22Rv1 (cell line): ENCODE measurements around the gene RMP24.

Experiments used
- ZFX ChIP-seq: fragments of 450-650 bp; IDR thresholded peaks from 2 replicates; pipeline ENCODE4 v1.6.1; 2017; ENCODE audit warnings: antibody characterized with exemption, borderline replicate concordance
- TF ChIP-seq, protein P1 (sequence below): fragments of 450-650 bp; IDR thresholded peaks from 2 replicates; pipeline ENCODE4 v1.5.1; 2017; ENCODE audit warnings: mild to moderate bottlenecking

DNA sequence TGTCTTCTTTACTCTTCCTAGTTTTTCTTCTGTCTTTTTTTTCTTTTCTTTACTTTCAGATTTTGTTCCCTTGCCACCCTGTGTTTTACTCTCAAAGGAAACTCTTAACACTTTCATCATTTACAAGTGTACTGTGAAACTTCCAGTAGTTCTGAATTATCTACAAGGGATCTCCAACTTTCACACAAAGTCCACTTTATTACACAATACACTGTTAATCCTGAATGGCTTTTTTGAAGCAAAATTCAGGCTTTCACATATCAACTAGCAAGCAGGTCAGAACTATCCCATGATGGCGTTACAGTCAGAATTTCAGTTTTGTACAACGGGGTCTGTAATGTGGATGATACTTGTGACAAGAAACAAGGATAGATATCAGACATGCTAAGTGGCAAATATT is 34.5 kb downstream of the RMP24 start:
- TF ChIP-seq, protein P1, sequence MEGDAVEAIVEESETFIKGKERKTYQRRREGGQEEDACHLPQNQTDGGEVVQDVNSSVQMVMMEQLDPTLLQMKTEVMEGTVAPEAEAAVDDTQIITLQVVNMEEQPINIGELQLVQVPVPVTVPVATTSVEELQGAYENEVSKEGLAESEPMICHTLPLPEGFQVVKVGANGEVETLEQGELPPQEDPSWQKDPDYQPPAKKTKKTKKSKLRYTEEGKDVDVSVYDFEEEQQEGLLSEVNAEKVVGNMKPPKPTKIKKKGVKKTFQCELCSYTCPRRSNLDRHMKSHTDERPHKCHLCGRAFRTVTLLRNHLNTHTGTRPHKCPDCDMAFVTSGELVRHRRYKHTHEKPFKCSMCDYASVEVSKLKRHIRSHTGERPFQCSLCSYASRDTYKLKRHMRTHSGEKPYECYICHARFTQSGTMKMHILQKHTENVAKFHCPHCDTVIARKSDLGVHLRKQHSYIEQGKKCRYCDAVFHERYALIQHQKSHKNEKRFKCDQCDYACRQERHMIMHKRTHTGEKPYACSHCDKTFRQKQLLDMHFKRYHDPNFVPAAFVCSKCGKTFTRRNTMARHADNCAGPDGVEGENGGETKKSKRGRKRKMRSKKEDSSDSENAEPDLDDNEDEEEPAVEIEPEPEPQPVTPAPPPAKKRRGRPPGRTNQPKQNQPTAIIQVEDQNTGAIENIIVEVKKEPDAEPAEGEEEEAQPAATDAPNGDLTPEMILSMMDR: no peak
- no peak for TF ChIP-seq ZFX
